NCI-H2029 treated with DMSO at 0.1 percent for 48 hours (cell line): ENCODE results near the gene HOXA4.

Source experiments
- DNase-seq: peaks from one replicate; lab custom pipeline; 2025; lab: John Stamatoyannopoulos, UW

The HOXA4 gene

GRCh38 chr7:27105301-27106031, 25.1 kb downstream of the HOXA4 start:
- no peak for DNase-seq

GRCh38 chr7:27104341-27105058, 26.1 kb downstream of the HOXA4 start:
- DNase-seq, result no peak

DNA sequence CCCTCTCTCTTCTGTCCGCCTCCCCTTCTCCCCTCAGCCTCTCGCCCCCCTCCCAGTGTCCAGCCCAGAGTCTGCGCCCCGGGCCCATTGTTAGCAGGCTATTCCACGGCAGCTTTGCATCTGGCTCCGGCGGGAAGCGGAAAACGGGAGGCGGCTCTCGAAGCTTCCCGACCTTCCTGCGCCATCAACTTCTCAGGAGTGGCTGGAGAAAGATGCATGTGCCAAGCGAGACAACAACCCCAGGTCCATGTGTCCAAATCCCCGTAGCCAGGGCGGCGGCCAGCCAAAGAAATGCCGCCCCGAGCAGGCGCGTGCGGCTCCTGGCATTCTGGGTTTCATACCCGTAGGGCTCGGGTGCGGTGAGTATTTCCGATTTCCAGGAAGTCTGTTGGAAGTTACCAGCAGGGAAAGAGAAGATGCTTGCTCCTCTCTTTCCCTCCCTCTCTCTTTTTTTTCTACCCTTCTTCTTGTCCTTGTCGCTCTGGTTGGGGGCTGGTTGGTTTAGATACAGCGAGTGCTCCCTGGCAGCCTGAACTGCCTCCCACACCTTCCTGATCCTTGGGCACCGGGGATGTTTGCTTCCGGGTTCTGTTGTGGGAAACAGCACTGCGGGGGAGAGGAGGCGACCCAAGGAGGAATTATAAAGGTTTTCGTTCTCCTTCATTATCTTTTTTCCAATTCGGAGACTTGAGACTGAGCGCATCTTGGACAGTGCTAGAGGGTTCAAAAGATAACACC, 26.9 kb downstream of the HOXA4 start:
- DNase-seq, result no peak

DNA sequence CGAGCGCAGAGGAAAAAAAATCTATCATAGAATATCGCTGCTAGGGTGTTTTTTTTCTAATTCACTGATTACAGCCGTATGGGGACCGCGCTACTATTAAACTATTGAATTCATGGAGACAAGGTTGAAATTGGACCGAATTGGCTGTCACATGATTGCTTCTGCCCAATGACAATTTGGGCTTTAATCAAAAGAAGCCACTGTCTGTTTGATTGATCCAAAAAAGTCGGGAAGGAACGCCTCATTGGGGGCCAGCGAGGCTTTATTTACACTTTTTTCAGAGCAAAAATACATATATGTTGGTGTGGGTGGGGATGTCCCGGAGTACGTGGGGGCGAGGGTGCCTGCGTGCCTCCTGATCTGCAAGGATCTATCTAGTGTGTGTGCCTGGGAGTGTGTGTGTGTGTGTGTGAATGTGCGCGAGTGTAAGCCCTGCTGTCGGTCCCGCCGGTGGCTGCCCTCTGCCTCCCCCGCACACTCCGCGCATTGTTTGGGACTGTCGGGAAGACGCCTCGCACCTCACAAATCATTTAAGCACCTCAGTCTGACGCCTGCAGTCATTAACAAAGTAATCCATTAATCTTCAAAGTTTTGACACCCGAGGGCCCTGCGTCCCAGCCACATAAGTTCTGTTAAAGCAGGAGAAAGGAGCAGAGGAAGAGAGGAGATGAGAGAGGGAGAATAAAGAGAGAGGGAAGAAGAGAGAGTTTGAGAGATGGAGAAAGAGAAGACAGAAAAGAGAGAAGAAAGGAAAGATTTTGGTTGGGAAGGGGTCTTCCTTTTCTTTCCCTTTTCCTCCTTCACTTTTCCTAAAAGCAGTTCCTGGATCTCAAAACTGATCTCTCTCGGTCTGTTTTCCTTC, 27.7 kb downstream of the HOXA4 start, which contains the start of gene HOXA2:
HOXA2 (minus strand) TSS at position 103 of the 862 bp plus-strand sequence. CDS start 183 bp downstream, outside the sequence.
- no peak for DNase-seq

DNA sequence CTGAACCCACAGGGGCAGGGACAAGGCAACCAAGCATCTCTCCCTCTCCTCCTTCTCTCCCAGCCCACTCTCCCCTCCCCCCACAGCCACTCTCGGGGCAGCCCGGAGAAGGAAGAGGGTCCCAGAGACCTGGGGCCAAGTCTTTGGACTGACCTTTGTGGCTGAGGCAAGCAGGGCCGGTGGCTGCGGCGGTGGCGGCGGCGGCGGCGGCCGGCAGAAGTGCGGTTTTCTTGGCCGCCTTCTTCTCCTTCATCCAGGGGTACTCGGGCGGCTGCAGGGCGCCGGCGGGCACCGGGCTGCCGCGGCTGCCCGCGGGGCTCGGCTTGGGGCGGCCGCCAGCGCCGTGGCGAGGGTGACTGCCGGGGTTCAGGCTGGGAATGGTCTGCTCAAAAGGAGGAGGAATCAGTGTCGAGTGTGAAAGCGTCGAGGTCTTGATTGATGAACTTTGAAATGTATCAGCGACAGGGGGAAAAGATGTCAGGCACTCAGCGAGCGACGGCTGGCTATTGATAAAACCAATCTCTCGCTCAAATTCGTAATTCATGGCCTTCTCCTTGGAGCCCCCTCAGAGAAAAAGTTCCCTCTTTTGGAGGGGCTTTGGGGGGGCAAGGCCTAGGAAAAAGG, 28.5 kb downstream of the HOXA4 start:
- DNase-seq, result no peak

DNA sequence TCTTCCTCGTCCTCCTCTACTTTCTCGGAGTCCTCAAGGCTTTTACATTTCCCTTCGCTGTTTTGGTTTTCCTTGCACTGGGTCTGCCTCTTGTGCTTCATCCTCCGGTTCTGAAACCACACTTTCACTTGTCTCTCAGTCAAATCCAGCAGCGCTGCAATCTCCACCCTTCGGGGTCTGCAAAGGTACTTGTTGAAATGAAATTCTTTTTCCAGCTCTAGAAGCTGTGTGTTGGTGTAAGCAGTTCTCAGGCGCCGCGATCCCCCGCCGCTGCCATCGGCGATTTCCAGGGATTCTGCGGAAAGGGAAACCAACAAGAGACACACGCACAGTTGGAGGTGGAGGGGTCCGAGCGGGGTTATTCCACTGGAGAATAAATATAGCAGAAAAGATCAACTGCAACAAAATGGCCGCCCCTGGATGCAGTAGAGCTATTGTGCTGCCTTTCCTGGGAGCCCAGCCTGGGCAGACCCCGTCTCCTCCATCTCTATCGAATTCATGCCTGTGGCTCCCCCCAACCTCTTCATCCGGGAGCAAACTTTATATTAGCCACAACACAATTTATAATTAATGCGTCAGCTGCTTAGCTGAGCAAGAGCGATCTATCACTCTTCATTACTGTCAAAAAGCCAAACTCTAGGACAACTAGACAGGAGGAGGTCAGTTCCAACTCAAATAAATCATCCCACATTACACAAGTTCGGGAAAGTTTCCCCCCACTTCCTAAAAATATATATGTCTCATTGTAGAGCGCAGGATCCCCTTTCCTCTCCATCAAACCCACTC, 29.2 kb downstream of the HOXA4 start:
- DNase-seq, result no peak

DNA sequence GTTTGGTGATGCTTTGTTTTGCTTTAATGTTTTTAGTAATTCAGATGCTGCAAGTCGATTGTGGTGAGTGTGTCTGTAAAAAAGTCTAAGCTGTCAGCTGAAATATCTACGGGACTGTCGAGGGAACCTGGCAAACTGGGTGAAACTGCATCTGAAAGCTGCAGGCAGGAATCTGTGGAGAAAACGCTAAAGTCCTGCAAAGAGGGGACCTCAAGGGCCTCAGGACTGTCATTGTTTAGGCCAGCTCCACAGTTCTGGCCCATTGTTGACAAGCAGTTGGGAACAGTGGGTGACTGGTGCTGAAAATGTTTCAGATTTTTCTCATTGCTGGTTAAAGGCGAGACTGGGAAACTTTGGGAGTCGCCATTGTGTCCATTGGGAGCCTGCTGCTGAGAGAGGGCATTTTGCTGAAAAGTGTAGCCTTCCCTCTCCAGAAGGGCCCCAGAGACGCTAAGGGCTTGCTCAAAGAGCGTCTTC, 29.8 kb downstream of the HOXA4 start:
- DNase-seq, result no peak

DNA sequence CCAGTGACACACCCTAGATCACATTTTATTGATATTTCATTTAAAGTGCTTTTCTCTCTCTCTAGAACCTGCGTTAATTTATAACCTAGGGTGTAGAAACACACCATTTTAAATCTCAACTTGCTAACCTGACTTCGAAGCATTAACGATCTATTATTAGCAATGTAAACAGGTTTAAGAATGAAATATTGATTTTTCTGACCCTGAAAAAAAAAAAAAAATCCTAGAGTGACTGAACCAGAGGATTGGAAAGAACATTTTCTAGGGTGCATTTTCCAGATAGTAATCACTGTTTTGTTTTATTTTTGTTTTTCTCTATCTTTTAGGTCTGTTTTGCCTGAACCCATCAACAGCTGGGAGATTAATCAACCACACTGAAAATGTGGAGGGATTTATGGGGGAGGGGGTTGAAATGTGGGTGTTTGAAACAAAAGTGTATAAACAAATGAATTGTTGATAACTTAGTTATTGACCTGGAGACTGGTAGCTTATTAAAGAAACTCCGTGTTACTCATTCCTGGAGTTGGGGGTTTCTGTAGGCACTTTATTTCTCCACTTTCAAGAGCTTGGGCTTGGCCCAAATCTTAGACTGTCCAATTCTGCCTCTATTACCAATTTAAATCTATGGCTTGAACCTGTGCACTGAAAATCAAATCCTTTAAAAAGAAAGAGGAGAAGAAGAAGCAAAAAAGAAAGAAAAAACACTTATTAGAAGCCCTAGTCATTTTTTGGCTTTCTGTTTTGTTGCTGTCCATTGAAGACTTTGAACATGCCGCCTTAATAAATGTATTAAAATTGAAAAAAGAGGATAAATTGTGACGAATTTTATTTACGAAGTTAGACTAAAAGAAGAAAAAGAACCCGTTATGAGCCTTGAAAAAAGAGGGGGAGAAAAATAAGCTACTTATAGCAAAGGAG, 30.8 kb downstream of the HOXA4 start:
- DNase-seq, result no peak

DNA sequence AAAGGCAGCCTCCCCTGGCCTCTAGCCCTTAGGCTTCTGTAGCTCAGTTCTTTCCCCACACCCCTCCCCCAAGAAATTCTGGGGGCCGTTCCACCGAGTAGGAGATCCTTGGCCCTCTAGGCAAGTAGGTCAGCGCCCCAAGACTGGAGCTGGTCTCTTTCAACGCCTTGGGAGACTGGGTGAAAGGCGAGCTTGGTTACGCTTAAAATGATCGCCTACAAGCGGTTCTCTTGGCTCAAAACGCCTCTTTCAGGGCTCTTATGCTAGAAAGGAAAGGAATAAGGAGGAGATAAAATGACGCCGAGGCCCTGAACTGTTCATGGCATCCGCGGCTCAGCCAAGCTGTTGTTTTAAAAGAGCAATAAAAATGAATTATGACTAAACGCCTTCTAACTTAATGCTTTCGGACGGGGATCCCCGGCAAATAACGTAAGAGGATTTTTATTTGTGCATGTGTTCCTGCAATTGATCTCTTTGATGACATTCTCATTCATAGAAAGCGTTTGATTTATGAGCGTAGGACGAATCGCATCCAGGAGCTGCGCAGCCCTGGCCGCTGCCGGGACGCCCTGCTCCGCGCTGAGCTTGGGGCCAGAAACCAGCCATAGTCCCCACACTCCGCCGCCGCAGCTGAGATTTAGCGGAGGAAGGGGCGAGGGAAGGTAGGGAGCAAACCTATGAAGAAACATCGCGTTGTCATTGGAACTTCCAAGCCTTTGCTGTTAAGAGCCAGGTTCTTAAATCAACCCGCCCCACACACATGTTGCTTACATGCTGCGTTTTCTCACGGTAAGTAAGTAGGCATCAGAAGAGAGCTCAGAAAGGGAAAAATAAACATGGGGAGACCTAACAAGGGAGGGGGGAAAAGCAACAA, 31.7 kb downstream of the HOXA4 start:
- DNase-seq, result no peak

GRCh38 chr7:27097686-27098577, 32.6 kb downstream of the HOXA4 start:
- no peak for DNase-seq

DNA sequence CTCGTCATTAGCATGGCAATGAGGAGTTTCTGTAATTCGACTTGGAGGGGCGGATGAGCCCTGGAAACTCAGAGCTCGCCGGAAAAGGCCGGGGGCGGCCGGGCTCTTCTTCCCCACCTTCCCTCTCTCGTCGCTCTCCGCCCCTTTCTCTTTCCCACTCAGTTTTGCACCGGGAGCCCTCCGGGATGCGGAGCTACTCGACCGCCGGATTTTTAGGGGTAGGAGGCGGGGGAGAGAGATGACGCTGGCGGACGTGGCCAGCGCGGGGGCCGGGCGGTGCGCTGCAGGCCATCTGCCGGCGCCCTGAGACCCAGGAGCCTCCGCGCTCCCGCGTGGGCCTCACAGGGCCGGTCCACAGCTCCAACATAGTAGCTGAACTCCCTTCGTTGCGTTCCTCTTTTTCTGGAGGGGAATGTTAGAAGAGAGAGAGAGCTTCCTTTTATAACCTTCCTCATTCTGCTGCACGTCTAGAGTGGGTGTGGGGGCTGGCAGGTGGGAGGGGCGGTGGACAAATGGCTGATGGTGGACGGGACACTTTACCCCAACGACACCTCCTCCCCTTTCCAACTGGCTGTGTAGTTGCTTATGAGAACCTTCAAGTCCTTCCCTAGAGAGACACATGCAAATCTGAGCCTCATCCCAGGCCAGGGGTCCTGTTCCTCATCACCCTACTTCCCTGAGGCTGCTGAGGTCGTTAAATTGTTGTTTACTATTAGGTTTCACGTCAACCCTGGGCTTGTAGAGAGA, 33.6 kb downstream of the HOXA4 start:
- no peak for DNase-seq

- DNase-seq, result no peak
Measured at GRCh38 chr7:27095897-27096767, 34.4 kb downstream of the HOXA4 start, which contains the start of gene HOXA1. HOXA1 (minus strand) TSS chr7:27096000; CDS start chr7:27095912, 88 bp downstream.

- DNase-seq, result no peak
Measured at GRCh38 chr7:27095050-27095896, 35.3 kb downstream of the HOXA4 start.

GRCh38 chr7:27094304-27095049, 36.1 kb downstream of the HOXA4 start:
- DNase-seq, result no peak
